GM19351 (cell line): ENCODE measurements around the gene TTC1.
"Not testable (repeated sequence)": the region's sequence is repeated elsewhere in the genome, so short reads cannot be mapped to it uniquely, and the experiment has no call there.

Experiments used
- ATAC-seq: cut with Tn5 transposase; IDR thresholded peaks from one replicate; pipeline ENCODE4 v1.9.1; 2021; ENCODE audit warnings: mild to moderate bottlenecking, moderate library complexity; ENCODE audit not compliant: unreplicated experiment

TTC1 gene

DNA sequence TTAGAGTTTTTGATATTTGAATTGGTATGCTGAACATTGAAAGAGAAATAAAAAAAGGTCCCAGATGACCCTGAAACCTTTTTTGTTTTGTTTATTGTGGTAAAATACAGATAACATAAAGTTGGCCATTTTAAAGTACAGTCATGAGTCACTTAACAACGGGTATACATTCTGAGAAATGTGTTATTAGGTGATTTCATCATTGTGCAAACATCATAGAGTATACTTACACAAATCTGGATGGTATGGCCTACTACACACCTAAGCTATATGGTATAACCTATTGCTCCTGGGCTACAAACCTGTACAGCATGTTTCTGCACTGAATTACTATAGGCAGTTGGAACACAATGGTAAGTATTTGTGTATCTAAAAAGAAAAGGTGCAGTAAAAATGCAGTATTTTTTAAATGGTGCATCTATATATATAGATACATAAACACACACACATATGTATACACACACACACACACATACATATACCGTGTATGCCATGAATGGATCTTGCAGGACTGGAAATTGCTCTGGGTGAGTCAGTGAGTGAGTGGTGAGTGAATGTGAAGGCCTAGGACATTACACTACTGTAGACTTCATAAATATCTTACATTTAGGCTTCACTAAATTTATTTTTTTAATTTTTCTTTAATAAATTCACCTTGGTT, 31.0 kb downstream of the TTC1 start:
- no peak for ATAC-seq

DNA sequence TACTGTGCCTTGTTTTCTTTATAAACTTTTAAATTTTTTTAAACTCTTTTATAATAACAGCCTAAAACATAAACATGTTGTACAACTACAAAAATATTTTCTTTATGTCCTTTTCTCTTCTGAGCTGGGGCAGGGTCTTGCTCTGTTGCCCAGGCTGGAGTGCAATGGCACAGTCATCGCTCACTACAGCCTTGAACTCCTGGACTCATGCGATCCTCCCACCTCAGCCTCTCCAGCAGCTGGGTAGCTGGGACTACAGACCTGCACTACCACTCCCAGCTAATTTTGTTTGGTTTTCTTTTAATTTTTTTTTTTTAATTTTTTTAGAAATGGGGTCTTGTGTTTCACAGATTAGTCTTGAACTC, 31.5 kb downstream of the TTC1 start:
- ATAC-seq = no peak

DNA sequence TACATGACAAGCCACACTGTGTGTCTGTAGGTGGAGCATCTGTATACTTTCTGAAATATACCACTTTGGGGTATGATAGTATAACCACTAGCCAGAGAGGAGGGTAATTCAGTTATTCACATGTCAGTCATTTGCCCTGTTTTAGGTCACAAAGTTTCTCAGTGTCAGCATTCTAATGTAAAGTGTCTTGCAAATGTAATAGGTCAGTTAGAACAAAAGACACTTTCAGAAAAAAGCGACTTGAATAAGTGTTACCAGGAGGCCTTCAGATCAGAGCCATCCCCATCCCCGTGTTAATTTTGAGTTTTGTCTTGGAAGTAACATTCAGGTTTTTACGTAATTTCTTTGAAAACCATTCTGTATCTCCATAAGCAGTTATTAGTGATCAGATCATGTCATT, 33.7 kb downstream of the TTC1 start:
- no peak for ATAC-seq

DNA sequence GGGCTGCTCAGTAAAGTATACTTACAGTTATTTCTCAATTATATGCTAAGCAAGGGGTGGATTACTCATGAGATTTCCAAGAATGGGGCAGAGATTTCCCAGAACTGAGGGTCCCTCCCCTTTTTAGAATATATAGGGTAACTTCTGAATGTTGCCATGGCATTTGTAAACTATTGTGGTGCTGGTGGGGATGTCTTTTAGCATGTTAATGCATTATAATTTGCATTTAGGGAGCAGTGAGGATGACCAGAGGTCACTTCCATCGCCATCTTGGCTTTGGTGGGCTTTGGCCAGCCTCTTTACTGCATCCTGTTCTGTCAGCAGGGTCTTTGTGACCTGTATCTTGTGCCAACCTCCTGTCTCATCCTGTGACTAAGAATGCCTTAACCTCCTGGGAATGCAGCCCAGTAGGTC, 35.5 kb downstream of the TTC1 start:
- no peak for ATAC-seq

DNA sequence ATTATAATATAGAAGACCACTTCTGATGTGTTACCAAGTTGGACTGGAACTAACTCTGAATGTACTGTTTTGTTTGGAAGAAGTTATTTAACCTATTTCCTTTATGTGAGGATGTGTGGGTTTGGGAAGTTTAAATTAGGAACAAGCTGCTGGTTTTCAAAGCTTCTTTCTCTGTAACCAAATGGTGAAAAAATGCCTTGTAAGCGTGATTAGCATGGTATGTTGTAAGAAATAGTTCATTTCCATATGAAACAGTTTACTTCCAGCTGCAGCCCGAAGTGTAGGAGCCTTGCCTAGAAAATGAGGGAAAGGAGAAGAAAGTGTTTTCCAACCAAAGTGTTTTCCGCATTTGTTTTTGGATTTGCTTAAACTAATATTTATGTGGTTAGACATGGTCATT, 36.0 kb downstream of the TTC1 start:
- ATAC-seq = no peak

DNA sequence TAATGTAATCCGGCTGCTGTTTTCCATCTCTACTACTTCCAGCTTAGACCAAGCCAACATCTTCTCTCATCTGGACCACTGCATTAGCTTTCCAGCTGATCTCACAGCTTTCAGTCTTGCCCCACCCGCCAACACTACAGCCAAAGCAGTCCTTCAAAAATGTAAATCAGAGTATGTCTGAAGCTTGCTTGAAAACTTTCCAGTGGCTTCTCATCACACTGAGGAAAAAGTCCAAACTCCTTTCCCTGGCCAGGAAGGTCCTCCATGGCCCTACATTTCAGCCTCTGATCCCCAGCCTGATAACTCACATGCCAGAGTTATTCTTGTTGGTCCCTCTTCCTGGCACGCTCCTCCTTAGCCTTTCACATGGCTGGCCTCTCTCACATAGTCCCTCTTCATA, 38.5 kb downstream of the TTC1 start:
- no peak for ATAC-seq

DNA sequence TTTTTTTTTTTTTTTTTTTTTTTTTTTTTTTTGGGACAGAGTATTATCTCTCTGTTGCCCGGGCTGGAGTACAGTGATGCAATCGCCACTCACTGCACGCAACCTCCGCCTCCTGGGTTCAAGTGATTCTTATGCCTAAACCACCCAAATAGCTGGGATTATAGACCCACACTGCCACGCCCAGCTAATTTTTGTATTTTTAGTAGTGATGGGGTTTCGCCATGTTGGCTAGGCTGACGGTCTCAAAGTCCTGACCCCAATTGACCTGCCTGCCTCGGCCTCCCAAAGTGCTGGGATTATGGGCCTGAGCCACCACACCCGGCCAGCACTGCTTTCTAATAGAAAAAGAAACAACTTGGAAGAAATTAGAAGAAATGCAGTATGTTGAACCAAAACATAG, 39.2 kb downstream of the TTC1 start:
- ATAC-seq = no peak

DNA sequence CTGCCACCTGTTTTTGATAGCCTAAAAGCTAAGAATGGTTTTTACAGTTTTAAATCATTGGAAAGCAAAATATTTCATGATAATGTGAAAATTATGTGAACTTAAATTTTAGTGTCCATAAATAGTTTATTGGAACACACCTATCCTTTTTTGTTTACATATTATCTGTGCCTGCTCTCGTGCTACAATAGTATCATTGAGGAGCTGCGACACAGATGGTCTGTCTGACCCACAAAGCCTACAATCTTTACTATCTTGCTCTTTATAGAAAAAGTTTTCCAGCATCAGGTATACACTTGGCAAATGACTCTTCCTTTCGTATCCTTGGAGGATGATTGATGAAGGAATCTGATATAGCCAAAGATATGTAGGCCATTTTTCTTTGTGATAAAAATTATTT, 40.2 kb downstream of the TTC1 start:
- no peak for ATAC-seq

DNA sequence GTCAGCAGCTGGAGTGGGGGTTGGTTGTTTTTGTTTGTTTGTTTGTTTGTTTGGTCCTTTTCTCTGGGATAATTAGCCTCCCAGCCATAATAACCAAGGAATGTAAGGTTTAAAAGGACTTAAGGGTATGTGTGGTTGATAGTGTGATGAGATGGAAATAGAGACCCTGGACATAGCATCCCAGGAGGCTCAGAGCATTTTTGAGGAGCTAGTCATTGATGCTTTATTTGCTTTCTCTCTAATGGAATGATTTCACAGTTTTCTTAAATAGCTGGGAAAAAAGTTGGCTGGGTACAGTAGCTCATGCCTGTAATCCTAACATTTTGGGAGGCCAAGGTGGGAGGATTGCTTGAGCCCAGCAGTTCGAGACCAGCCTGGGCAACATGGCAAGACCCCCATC, 45.1 kb downstream of the TTC1 start:
- ATAC-seq = no peak

DNA sequence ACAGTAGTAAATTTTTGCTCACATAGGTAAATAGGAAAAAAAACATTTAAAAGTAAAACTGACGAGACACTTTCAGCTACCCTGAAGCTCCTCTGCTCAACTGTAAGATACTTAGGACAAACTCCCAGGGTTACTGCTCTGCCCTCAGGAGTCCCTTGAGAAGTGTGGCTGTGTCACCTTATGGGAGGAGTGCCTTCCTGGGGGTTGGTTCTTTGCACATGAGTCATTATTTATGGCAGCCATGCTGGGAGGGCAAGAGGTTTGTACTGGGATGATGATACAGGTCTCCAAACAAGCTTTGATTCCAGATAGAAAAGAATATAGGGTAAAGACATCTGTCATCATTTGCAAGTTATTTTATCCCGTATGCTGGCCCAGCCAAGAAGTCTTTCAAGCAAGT, 45.9 kb downstream of the TTC1 start:
- ATAC-seq = no peak

DNA sequence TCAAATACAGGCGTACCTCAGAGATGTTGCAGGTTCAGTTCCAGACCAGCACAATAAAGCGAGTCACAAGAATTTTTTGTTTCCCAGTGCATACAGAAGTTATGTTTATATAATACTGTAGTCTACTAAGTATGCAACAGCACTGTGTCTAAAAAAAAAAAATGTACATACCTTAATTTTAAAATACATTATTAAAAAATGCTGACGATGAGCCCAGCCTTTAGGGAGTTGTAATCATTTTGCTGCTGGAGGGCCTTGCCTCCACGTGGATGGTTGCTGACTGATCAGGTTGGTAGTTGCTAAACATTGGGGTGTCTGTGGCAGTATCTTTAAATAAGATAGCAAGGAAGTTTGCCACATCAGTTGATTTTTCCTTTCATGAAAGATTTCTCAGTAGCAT, 48.3 kb downstream of the TTC1 start:
- no peak for ATAC-seq

DNA sequence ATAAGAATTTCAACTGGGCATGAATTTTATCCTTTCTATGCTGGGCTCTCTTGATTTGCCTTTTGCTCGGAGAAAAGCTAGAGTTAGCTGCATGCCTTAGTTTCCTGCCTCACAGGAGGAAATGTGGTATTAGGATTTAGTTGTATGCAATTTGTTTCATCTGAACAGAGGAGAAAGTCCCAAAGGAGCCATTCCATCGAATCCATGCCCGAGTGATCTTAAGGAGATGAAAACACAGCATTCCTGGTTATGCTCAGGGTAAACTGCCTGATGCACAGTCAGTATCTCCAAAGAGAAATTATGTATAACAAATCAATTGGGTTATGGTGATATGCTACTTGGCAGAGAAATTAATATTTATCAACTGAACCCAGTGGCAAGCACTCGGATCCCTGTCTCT, 51.1 kb downstream of the TTC1 start:
- no peak for ATAC-seq

DNA sequence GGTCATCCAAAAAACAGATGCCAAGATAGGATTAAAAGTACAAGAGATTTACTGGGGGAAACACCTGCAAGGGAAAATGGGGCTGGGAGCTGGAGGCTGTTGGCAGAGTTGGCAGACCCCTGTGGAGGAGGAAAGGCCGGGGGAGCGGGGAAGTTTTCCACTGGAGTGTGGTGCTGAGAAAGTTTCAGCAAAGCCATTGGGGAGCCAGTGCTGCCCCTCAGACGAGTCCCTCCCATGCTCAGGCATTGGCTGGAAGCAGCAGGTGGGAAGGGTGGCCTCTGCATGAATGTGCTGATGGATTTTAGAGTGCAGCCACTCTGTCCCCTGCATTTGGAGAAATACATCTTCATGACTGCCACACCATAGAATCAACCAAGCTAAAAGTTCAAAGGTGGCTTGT, 52.8 kb downstream of the TTC1 start:
- no peak for ATAC-seq

DNA sequence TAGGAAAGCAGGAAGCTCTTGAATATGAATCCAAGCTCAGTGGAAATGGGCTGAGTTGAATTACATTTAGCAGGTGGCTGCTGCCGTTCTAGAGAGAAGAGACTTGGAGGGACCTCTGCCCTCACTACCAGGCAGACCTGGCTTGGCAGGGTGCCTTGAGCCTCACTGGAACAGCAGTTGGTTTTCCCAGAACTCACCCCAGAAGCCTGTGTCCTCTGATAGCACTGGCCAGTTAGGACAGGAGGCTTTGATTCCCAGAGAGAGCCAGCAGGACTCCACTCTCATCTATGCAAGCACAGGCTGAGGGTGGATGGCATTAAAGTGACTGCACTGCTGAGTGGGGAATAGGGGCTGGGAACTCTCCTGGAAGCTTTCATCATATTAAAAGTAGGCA, 55.5 kb downstream of the TTC1 start:
- ATAC-seq = no peak

DNA sequence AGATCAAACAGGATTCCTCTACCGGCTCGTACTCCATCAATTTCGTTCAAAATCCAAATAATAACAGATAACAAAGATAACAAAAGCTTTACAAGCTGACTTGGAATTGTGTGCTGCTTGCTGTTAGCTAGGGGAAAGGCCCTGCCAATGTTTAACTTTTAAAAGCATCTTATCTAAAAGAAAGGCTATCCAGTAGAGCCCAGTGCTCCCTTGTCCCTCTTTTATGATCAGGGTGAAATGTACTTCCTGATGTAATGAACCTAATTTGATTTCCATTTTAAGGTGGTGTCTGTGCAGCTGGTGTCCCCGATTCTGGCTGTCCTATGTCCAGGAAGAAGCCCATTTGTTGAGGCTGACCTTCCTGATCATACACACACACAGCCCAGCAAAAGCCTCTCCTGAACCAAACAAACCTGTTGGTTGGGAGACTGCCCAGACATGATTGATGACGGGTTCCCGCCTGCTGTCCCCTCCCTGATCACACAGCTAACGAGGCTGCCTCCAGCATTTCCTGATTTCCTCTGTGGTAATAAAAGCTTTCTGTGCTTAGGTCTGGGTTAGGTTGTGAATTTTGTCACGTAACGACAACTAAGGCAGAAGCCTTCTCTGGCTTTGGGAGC, 56.2 kb downstream of the TTC1 start:
- no peak for ATAC-seq

DNA sequence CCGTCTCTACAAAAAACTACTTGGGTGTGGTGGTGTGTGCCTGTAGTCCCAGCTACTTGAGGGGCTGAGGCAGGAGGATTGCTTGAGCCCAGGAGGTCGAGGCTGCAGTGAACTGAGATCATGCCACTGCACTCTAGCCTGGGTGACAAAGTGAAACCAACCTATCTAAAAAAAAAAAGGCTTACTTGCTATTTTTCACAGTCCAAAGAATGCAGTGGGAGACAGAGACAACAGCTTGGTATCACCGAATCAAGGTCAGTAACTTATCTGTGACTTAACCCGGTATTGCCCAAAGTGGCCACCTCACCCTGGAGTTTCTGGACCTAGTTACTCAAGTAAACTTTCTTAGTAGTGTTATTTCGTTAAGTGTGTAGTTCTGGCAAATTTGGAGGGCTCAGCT, 60.2 kb downstream of the TTC1 start:
- not testable (repeated sequence) for ATAC-seq

DNA sequence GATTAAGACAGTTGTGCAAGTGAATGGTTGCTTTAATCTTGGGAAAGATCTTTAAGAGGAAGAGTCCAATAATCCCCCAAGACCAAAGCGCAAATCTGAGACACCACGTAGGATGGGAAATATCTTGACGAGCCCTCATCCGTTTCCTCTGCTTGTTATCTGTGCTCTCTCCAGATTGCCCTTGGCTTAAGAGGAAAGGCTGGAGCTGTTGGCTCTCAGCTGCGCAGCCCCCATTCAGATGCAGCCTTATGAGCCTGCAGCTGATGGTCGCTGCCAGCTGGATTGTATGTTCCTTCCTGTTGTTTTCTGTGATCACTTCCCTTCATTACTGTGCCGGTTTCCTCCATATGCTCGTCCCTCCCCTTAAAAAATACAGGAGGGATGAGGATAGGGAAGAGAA, 62.6 kb downstream of the TTC1 start:
- ATAC-seq = no peak

DNA sequence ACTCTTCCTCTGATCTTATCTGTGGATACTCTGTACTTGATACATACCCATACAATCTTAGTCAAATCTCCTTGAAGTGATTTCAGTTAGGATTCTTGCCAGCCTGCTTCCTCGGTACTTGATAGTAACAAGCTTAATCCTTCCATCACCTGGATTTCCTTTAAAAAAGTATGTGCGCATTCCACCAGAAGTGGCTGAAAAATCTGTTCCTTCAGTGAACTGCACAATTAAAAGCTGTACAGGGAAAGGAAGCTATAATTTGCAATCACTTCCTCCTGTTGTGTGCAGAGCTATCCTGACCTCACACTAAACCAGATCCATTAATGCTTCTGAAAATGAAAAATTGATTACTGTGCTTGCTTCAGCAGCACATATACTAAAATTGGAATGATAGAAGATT, 63.0 kb downstream of the TTC1 start:
- ATAC-seq = no peak

DNA sequence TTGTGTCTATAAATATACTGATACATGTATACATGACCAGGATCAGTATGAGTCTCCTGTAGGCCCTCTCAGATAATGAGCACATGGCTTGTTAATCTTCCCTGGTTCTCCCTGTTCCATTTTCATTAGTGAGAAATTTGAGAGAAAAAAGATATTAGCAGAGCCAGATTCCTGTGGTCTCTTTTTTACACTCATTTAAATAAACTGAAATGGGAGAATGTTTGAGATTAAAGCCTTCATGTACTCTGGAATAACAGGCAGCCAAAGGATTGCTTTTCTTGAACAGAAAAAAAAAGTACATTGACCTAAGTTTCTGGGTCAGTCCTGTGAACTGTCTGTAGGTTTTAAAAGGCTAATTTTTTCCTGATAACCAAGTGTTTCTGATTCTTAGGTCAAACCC, 66.1 kb downstream of the TTC1 start:
- no peak for ATAC-seq

DNA sequence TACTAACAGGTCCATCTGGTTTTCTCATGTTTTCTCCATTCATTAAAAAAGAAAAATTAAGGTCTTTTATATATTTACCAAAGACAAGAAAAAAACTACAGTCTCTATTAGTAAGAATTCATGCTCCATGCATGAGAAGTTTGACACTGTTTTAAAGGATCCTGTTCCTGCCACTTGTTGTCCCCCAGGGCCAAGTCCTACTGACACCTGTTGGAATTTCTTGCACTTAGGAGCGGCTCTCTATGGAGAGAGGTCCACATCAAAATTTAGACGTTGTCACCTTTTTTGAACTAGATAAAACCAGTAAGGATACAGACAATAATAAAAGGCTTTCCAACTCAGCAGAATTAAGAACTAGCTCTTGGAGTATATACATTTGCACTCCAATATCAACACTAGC, 68.1 kb downstream of the TTC1 start:
- ATAC-seq = no peak

DNA sequence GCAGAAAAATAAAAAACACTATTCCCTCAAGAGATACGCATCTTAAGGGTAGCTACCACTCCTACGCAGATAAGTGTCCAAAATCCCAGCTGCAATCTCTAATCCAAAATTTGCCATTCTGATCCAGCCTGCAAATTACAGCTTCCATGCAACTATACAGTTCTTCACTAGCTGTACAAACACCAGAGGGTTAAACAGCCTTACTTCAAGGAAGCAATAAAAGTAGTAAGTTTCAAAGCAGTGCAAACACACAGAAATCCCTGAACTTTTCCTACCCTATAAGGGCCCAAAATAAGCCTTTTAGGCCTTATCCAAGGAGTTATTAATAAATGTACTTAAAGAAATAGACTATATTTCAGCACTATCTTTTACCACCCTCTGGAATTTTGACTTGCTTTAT, 70.8 kb downstream of the TTC1 start:
- no peak for ATAC-seq

DNA sequence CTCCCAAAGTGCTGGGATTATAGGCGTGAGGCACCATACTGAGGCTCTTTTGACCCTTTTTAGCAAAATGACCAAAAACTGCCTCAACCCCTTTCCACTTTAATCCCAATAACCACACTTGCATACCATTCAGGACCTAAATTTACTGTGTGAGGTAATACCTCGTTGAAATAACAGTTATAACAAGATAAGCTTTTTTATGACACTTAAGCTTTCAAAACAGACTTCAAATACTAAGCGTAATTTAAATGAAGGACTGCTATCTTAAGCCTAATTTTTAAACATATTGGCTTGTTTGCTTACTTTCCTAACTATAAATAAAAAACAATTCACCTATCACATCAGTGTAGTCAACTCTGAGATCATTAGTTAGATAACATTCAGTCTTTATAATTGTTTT, 72.6 kb downstream of the TTC1 start:
- ATAC-seq = no peak
